GM12878 (cell line): ENCODE results near the gene EEF2. TPM values are rescaled to one million over a fixed set of nuclear protein-coding genes. Genes with fewer than 3 reads are reported as not detected.

Experiments used
- ATAC-seq: fragments of 200-7000 bp; cut with Tn5 transposase; 3 replicates; pipeline ENCODE4 v1.9.1; 2020; ENCODE audit warnings: mild to moderate bottlenecking, moderate library complexity
- BruUV-seq: library from RNA; stranded (reverse); fragments of 400-500 nt; replicated peaks from 2 replicates; lab custom pipeline; 2021; lab: Mats Ljungman, UMichigan
- CTCF ChIA-PET: fragments of 300-600 bp; sonication (Branson Sonifier 250); formaldehyde crosslinking; extraction: SDS; loops from one replicate; lab custom pipeline; 2021; ENCODE audit warnings: inconsistent platforms; lab: Yijun Ruan, JAX
- POLR2A ChIA-PET: fragments of 350-600 bp; formaldehyde crosslinking; extraction: SDS; loops from one replicate; lab custom pipeline; 2021; ENCODE audit warnings: inconsistent platforms; lab: Charles Lee
- RAD21 ChIA-PET: fragments of 300-600 bp; sonication (Branson Sonifier 250); formaldehyde crosslinking; loops from one replicate; lab custom pipeline; 2023; ENCODE audit warnings: antibody characterized with exemption; ENCODE audit not compliant: unreplicated experiment; lab: Charles Lee
- SMC1A ChIA-PET: fragments of 300-600 bp; sonication (Branson Sonifier 250); formaldehyde crosslinking; loops from one replicate; lab custom pipeline; 2023; ENCODE audit not compliant: unreplicated experiment, uncharacterized antibody; lab: Charles Lee
- DNase-seq: peaks from one replicate; pipeline ENCODE4 v3.0.0-alpha.2; 2011; ENCODE audit warnings: low read depth, low spot score
- FAIRE-seq: peaks from 3 replicates; lab custom pipeline; 2011; peaks lifted over from hg19 to GRCh38; lab: Jason Lieb, UNC
- H2AFZ ChIP-seq: 2 replicates; pipeline ENCODE4 v1.6.0; 2011; ENCODE audit warnings: low read depth, low read length, control low read depth; ENCODE audit not compliant: control insufficient read depth
- H3K27ac ChIP-seq: 2 replicates; pipeline ENCODE4 v1.5.1; 2011; ENCODE audit warnings: control low read depth; ENCODE audit not compliant: control insufficient read depth, insufficient read depth
- H3K27me3 ChIP-seq, 2 experiments: replicated peaks in 1 of 2; 2 replicates each; pipeline versions ENCODE4 v1.6.0 to v1.6.1; 2011; ENCODE audit warnings: low read length in 1 of 2; ENCODE audit not compliant: control insufficient read depth in 2 of 2, insufficient read depth in 2 of 2
- H3K36me3 ChIP-seq, 2 experiments: 2 replicates each; pipeline ENCODE4 v1.5.1; 2011; ENCODE audit warnings: low read length in 1 of 2; ENCODE audit not compliant: control insufficient read depth in 2 of 2, insufficient read depth in 2 of 2
- H3K4me1 ChIP-seq: 2 replicates; pipeline ENCODE4 v1.6.1; 2011; ENCODE audit warnings: mild to moderate bottlenecking, low read length, moderate library complexity, mixed read lengths; ENCODE audit not compliant: control insufficient read depth, insufficient read depth
- H3K4me2 ChIP-seq: 2 replicates; pipeline ENCODE4 v1.6.0; 2011; ENCODE audit warnings: control low read depth; ENCODE audit not compliant: control insufficient read depth, insufficient read depth
- H3K4me3 ChIP-seq: fragments of 200-600 bp; sonication (generic); 2 replicates; pipeline ENCODE4 v1.5.1; 2016
- H3K79me2 ChIP-seq: 2 replicates; pipeline ENCODE4 v1.6.0; 2011; ENCODE audit warnings: low read length; ENCODE audit not compliant: control insufficient read depth, insufficient read depth
- H3K9ac ChIP-seq: 2 replicates; pipeline ENCODE4 v1.8.0; 2011; ENCODE audit warnings: low read length, control low read depth, mixed read lengths; ENCODE audit not compliant: control insufficient read depth, insufficient read depth
- H3K9me3 ChIP-seq: replicated peaks from 3 replicates; pipeline ENCODE4 v1.5.1; 2011; ENCODE audit warnings: mild to moderate bottlenecking, low read length; ENCODE audit not compliant: control insufficient read depth, insufficient read depth
- H4K20me1 ChIP-seq: 2 replicates; pipeline ENCODE4 v1.6.0; 2011; ENCODE audit not compliant: control insufficient read depth, insufficient read depth
- CREM ChIP-seq: IDR thresholded peaks from 2 replicates; pipeline ENCODE4 v1.6.1; 2014; ENCODE audit warnings: antibody characterized with exemption, low read depth
- EP300 ChIP-seq, 2 experiments: fragments of 150-350 bp in 1 of 2; IDR thresholded peaks; 2 replicates each; pipeline ENCODE4 v1.6.1; 2011 to 2012; ENCODE audit warnings: low read depth in 2 of 2, low read length in 2 of 2, borderline replicate concordance in 1 of 2, improper control_type of control experiment in 1 of 2, inconsistent platforms in 1 of 2; ENCODE audit not compliant: control insufficient read depth in 1 of 2
- HDAC6 ChIP-seq: fragments of 200-600 bp; sonication (generic); IDR thresholded peaks from one replicate; pipeline ENCODE4 v1.8.0; 2017; ENCODE audit warnings: antibody characterized with exemption; ENCODE audit not compliant: unreplicated experiment
- JUNB ChIP-seq: IDR thresholded peaks from 2 replicates; pipeline ENCODE4 v1.6.1; 2016; ENCODE audit warnings: antibody characterized with exemption, mild to moderate bottlenecking
- MLLT1 ChIP-seq: fragments of 450-650 bp; IDR thresholded peaks from 2 replicates; pipeline ENCODE4 v1.6.1; 2016; ENCODE audit warnings: mild to moderate bottlenecking
- POLR2A ChIP-seq: IDR thresholded peaks from 2 replicates; pipeline ENCODE4 v1.6.1; 2011; ENCODE audit warnings: low read depth, mild to moderate bottlenecking, low read length
- POLR2AphosphoS2 ChIP-seq: IDR thresholded peaks from 2 replicates; pipeline ENCODE4 v1.6.1; 2011; ENCODE audit warnings: low read depth, mild to moderate bottlenecking, low read length, improper control_type of control experiment, moderate library complexity
- POLR2AphosphoS5 ChIP-seq: IDR thresholded peaks from 2 replicates; pipeline ENCODE4 v1.6.1; 2011; ENCODE audit warnings: mild to moderate bottlenecking, low read length, inconsistent platforms
- RUNX3 ChIP-seq: IDR thresholded peaks from 2 replicates; pipeline ENCODE4 v1.6.1; 2012; ENCODE audit warnings: low read length, inconsistent platforms
- SP1 ChIP-seq: IDR thresholded peaks from one replicate; pipeline ENCODE4 v1.6.1; 2011; ENCODE audit warnings: low read depth, low read length
- SRF ChIP-seq, 2 experiments: IDR thresholded peaks; 2 replicates each; pipeline ENCODE4 v1.6.1; 2011; ENCODE audit warnings: low read depth in 2 of 2, low read length in 2 of 2, mild to moderate bottlenecking in 1 of 2, moderate library complexity in 1 of 2
- ZBED1 ChIP-seq: IDR thresholded peaks from 2 replicates; pipeline ENCODE4 v1.6.1; 2016; ENCODE audit warnings: borderline replicate concordance
- WGBS: methylation state at CpG from one replicate; pipeline ENCODE4 v1.1.6; 2016; ENCODE audit warnings: low lambda C conversion rate; ENCODE audit not compliant: insufficient replicate concordance, insufficient coverage; ENCODE audit errors: missing lambda C conversion rate; 5-methylcytosine and 5-hydroxymethylcytosine counted together
- in situ Hi-C: fragments of 300-500 bp; cut with MboI; formaldehyde crosslinking; loops from 9 replicates; pipeline ENCODE4 v1.14.3; 2018; ENCODE audit warnings: mixed read lengths
- intact Hi-C: fragments of 100-400 bp; cut with micrococcal nuclease; formaldehyde crosslinking; loops from one replicate; pipeline ENCODE4 v1.14.2; 2022; ENCODE audit not compliant: unreplicated experiment
- polyA plus RNA-seq, 11 experiments: library from polyadenylated mRNA; depleted of rRNA in 4 of 11; unstranded in 6 of 11; stranded (reverse) in 5 of 11; fragments of >200 nt; fragmentation: Nextera tagmentation in 4 of 11; fragmentation: Illumina TruSeq in 1 of 11; extraction: Ambion mirVana in 4 of 11; extraction: Trizol in 1 of 11; gene quantifications; 1 replicate in 1 of 11; 2 replicates in 10 of 11; pipeline versions ENCODE4 v1.2.1 to v1.2.3, GENCODE V29; 2011 to 2016; ENCODE audit warnings: inconsistent platforms in 2 of 11, missing spikeins in 2 of 11, low read depth in 1 of 11
- total RNA-seq, 4 experiments: library from RNA; depleted of rRNA in 3 of 4; stranded (reverse); fragments of >200 nt in 3 of 4; fragmentation: Illumina TruSeq in 1 of 4; extraction: Trizol in 1 of 4; gene quantifications; 2 replicates each; pipeline versions ENCODE4 v1.2.1 to v1.2.3, GENCODE V29; 2013 to 2021

EEF2 gene
- total and polyA plus RNA-seq, 10 of the 15 experiments (the other 5 are each of a cell fraction or from before 2014, with no cell fraction given) = 280 to 3,491 (median 1,305) TPM

GRCh38 chr19:3978145-3978544 lies 7.1 kb downstream of the EEF2 start:
- peaks cover 3% of the 10 kb centered on the region for H3K4me1 ChIP-seq
- H3K4me3 ChIP-seq = no peak overlapping the region
- POLR2A ChIA-PET = interaction anchor here (0.6 kb wide), 1 partner anchor 9 kb away, joined by 9 read pairs; no protein-coding TSS in a partner anchor
- RAD21 ChIA-PET = no interaction called here
- H3K4me2 ChIP-seq = no peak overlapping the region
- H3K79me2 ChIP-seq = peaks cover 56% of the 10 kb centered on the region
- no peaks in the 10 kb centered on the region for H3K27me3 ChIP-seq
- no peak overlapping the region for H3K27ac ChIP-seq
- intact Hi-C loops (no loop called here), in situ Hi-C loops (no loop called here)
- SMC1A ChIA-PET = no interaction called here
- peak; percentile 18; the same call in 1 of the 2 replicates for TF ChIP-seq POLR2AphosphoS2
- TF ChIP-seq SP1 = no peak
- no peak overlapping the region for H3K9ac ChIP-seq
- DNase-seq (no peak), FAIRE-seq (no peak), ATAC-seq (no peak)
- peaks cover 43% of the 10 kb centered on the region for H4K20me1 ChIP-seq
- CTCF ChIA-PET = no interaction called here
- 96% methylated on average over 19 of the region's 19 CpGs for WGBS
- peaks cover 44 to 70% of the 10 kb centered on the region in 2 experiments for H3K36me3 ChIP-seq
- no TSS peak for BruUV-seq
- no peak overlapping the region for H2AFZ ChIP-seq
- no peaks in the 10 kb centered on the region for H3K9me3 ChIP-seq

GRCh38 chr19:3977242-3978143 lies 7.8 kb downstream of the EEF2 start:
- Histone ChIP-seq H3K27ac (no peak overlapping the region), H3K36me3 (peaks cover 38 to 64% of the 10 kb centered on the region in 2 experiments), H3K27me3 (no peaks in the 10 kb centered on the region), H3K4me3 (no peak overlapping the region), H2AFZ (no peak overlapping the region), H3K79me2 (peaks cover 49% of the 10 kb centered on the region), H3K9me3 (no peaks in the 10 kb centered on the region), H4K20me1 (peaks cover 38% of the 10 kb centered on the region), H3K9ac (no peak overlapping the region), H3K4me2 (peak overlapping the region; percentile 33; the same call in 1 of the 2 replicates), H3K4me1 (peaks cover 3% of the 10 kb centered on the region)
- RAD21 ChIA-PET = no interaction called here
- POLR2A ChIA-PET = interaction anchor here (0.6 kb wide), 1 partner anchor 168 kb away, joined by 6 read pairs; no protein-coding TSS in a partner anchor
- CTCF ChIA-PET = interaction anchor here (0.5 kb wide), 1 partner anchor 274 kb away, joined by 3 read pairs; no protein-coding TSS in a partner anchor
- intact Hi-C loops (no loop called here), in situ Hi-C loops (no loop called here)
- no peak for DNase-seq
- peak; percentile 13 for TF ChIP-seq POLR2AphosphoS5
- no peak for TF ChIP-seq RUNX3
- TF ChIP-seq MLLT1 = 0 out of 2 replicates have a peak, but pooled peaks have one; percentile 22
- 0 out of 4 replicates have a peak, but pooled peaks of 1 of the 2 experiments have one; percentile 2 for TF ChIP-seq SRF (IDR thresholded peaks at IDR 0.05; ENCODE audit: low read depth in 2 of 2, low read length in 2 of 2)
- TF ChIP-seq POLR2A = peak; percentile 73
- no peak for TF ChIP-seq EP300 (IDR thresholded peaks at IDR 0.05; ENCODE audit: borderline replicate concordance in 1 of 2, control insufficient read depth in 1 of 2, low read depth in 2 of 2, low read length in 2 of 2)
- TF ChIP-seq CREM = no peak
- TF ChIP-seq ZBED1 = peak; percentile 68; the same call in 1 of the 2 replicates
- peak; percentile 46 for TF ChIP-seq HDAC6
- TF ChIP-seq JUNB = no peak
- SMC1A ChIA-PET = no interaction called here
- no peak for FAIRE-seq
- ATAC-seq = no peak; the same call in 1 of the 3 replicates
- TSS peak; percentile 26 for BruUV-seq
- 93% methylated on average over 58 of the region's 59 CpGs for WGBS
